Vagina (tissue), 2 donors: ENCODE measurements around the gene CTAGE15.
"Not testable (repeated sequence)": the region's sequence is repeated elsewhere in the genome, so short reads cannot be mapped to it uniquely, and the experiment has no call there.

Experiments
- POLR2A ChIP-seq, 2 donors: fragments of 450-650 bp; IDR thresholded peaks; one replicate each; pipeline ENCODE4 v1.6.1; 2017; ENCODE audit warnings: antibody characterized with exemption in 2 of 2, mild to moderate bottlenecking in 2 of 2, moderate library complexity in 2 of 2
- TF ChIP-seq, protein P1 (sequence below), 3 experiments: fragments of 450-650 bp in 2 of 3; fragments of 200-600 bp in 1 of 3; sonication (generic) in 1 of 3; IDR thresholded peaks; one replicate each; pipeline ENCODE4 v1.5.1; 2017 to 2019; ENCODE audit warnings: antibody characterized with exemption in 3 of 3, mild to moderate bottlenecking in 2 of 3, moderate library complexity in 2 of 3

DNA sequence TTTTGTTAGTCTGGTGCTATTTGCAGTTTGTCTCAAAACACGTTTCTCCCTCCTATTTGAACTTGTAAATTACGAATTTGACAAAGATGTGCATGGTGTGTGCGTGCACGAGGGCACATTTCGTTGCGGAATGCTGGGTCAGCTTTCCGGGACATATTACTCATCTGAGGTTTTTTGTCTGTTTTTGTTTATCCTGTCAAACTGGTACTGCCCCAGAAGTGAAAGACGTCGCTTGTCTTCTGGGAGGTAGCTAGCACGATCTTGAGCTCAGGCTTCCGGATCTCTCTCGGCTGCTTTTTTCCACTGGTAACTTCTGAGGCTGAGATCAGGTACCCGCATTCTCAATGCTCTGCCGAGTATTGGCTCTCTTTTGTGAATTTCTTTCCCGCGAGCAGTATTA is 49.6 kb downstream of the CTAGE15 start:
- TF ChIP-seq, protein P1, sequence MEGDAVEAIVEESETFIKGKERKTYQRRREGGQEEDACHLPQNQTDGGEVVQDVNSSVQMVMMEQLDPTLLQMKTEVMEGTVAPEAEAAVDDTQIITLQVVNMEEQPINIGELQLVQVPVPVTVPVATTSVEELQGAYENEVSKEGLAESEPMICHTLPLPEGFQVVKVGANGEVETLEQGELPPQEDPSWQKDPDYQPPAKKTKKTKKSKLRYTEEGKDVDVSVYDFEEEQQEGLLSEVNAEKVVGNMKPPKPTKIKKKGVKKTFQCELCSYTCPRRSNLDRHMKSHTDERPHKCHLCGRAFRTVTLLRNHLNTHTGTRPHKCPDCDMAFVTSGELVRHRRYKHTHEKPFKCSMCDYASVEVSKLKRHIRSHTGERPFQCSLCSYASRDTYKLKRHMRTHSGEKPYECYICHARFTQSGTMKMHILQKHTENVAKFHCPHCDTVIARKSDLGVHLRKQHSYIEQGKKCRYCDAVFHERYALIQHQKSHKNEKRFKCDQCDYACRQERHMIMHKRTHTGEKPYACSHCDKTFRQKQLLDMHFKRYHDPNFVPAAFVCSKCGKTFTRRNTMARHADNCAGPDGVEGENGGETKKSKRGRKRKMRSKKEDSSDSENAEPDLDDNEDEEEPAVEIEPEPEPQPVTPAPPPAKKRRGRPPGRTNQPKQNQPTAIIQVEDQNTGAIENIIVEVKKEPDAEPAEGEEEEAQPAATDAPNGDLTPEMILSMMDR (IDR thresholded peaks at IDR 0.05), result not testable (repeated sequence)
- not testable (repeated sequence) for TF ChIP-seq POLR2A (IDR thresholded peaks at IDR 0.05)
